ENCODE data around the gene DCBLD2. TPM values are rescaled to one million over a fixed set of nuclear protein-coding genes. Genes with fewer than 3 reads are reported as not detected.

DCBLD2 gene
- total RNA-seq, 1 experiment from 2014 or later: 265 TPM

DNA sequence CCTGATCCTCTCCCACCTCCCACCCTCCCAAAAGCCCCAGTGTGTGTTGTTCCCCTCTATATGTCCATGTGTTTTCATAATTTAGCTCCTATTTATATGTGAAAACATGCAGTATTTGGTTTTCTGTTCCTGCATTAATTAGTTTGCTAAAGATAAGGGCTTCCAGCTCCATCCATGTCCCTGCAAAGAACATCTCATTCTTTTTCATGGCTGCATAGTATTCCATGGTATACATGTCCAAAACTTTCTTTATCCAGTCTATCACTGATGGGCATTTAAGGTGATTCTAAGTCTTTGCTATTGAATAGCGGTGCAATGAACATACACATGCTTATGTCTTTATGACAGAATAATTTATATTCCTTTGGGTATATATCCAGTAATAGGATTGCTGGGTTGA is 53.4 kb downstream of the DCBLD2 start:
- H3K79me2 ChIP-seq (ENCODE audit: low read length): peaks cover 94% of the 10 kb centered on the region
- no peak overlapping the region for H3K27ac ChIP-seq (ENCODE audit: low read length)
- intact Hi-C loops (cut with micrococcal nuclease): no loop called here
- DNase-seq (no peak), ATAC-seq (no peak)
- H3K9me2 ChIP-seq (replicated peaks; ENCODE audit: low read length): no peaks in the 10 kb centered on the region
- no peak overlapping the region for H3K9ac ChIP-seq (ENCODE audit: low read length)
- no peaks in the 10 kb centered on the region for H3K9me3 ChIP-seq (ENCODE audit: low read length)
- ChIA-PET CTCF (no interaction called here), POLR2A (ENCODE audit: unreplicated experiment) (no interaction called here)
- H3K4me3 ChIP-seq (ENCODE audit: low read length): no peak overlapping the region
- no peaks in the 10 kb centered on the region for H3K27me3 ChIP-seq (ENCODE audit: low read length)
- peaks cover 6% of the 10 kb centered on the region for H3F3A ChIP-seq (ENCODE audit: low read length, unreplicated experiment)
- no peak overlapping the region for H2AFZ ChIP-seq (ENCODE audit: low read length)
- H4K20me1 ChIP-seq (ENCODE audit: low read length): peaks cover 16% of the 10 kb centered on the region
- no peak overlapping the region for H3K4me2 ChIP-seq (ENCODE audit: low read length)
- H3K36me3 ChIP-seq (ENCODE audit: low read depth, low read length): peaks cover 64% of the 10 kb centered on the region
- TF ChIP-seq EZH2phosphoT487 (IDR thresholded peaks at IDR 0.05; ENCODE audit: borderline replicate concordance, low read length) (no peak), EZH2 (IDR thresholded peaks at IDR 0.05; ENCODE audit: low read length, unreplicated experiment) (no peak)
- TF ChIP-seq, protein P1, sequence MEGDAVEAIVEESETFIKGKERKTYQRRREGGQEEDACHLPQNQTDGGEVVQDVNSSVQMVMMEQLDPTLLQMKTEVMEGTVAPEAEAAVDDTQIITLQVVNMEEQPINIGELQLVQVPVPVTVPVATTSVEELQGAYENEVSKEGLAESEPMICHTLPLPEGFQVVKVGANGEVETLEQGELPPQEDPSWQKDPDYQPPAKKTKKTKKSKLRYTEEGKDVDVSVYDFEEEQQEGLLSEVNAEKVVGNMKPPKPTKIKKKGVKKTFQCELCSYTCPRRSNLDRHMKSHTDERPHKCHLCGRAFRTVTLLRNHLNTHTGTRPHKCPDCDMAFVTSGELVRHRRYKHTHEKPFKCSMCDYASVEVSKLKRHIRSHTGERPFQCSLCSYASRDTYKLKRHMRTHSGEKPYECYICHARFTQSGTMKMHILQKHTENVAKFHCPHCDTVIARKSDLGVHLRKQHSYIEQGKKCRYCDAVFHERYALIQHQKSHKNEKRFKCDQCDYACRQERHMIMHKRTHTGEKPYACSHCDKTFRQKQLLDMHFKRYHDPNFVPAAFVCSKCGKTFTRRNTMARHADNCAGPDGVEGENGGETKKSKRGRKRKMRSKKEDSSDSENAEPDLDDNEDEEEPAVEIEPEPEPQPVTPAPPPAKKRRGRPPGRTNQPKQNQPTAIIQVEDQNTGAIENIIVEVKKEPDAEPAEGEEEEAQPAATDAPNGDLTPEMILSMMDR (conservative IDR thresholded peaks at IDR 0.05; ENCODE audit: low read depth, low read length): no peak
- peaks cover 9% of the 10 kb centered on the region; the same call in 1 of the 2 replicates for H3K4me1 ChIP-seq (ENCODE audit: insufficient read depth, low read length)
- TSS peak; percentile 21 for BruUV-seq (replicated peaks)

DNA sequence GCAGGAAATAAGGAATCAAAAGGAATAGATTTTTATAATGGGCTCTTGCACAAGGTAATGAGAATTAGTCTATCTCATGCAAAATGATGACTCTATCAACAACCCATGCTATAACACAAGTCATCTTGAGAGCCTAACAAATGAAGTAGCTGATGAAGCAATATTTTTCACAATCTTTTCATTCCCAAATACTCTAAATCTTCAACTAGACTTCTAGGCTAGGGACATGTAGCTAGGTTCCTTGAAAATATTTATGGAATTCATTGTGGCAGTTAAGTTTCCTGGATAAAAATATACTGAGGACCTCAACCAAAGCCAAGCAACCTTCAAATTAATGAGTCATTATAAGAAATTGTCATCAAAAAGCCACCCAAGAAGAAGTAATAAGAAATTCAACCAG is 55.4 kb downstream of the DCBLD2 start:
- peaks cover 6% of the 10 kb centered on the region for H3F3A ChIP-seq (ENCODE audit: low read length, unreplicated experiment)
- no peak overlapping the region for H3K27ac ChIP-seq (ENCODE audit: low read length)
- H3K4me1 ChIP-seq (ENCODE audit: insufficient read depth, low read length): peaks cover 6% of the 10 kb centered on the region; the same call in 1 of the 2 replicates
- H3K79me2 ChIP-seq (ENCODE audit: low read length): peaks cover 94% of the 10 kb centered on the region
- H3K4me3 ChIP-seq (ENCODE audit: low read length): no peak overlapping the region
- ATAC-seq: no peak
- H3K9ac ChIP-seq (ENCODE audit: low read length): no peak overlapping the region
- no peaks in the 10 kb centered on the region for H3K27me3 ChIP-seq (ENCODE audit: low read length)
- intact Hi-C loops (cut with micrococcal nuclease): no loop called here
- CTCF ChIA-PET: interaction anchor here (0.6 kb wide), 1 partner anchor 148 kb away, joined by 3 read pairs; no protein-coding TSS in a partner anchor
- no peaks in the 10 kb centered on the region for H3K9me3 ChIP-seq (ENCODE audit: low read length)
- DNase-seq: no peak
- peaks cover 17% of the 10 kb centered on the region for H4K20me1 ChIP-seq (ENCODE audit: low read length)
- no peak overlapping the region for H2AFZ ChIP-seq (ENCODE audit: low read length)
- TF ChIP-seq EZH2phosphoT487 (IDR thresholded peaks at IDR 0.05; ENCODE audit: borderline replicate concordance, low read length): no peak
- TF ChIP-seq EZH2 (IDR thresholded peaks at IDR 0.05; ENCODE audit: low read length, unreplicated experiment): no peak
- TF ChIP-seq, protein P1 (conservative IDR thresholded peaks at IDR 0.05; ENCODE audit: low read depth, low read length): no peak
- H3K36me3 ChIP-seq (ENCODE audit: low read depth, low read length): peaks cover 65% of the 10 kb centered on the region
- POLR2A ChIA-PET (ENCODE audit: unreplicated experiment): no interaction called here
- no TSS peak for BruUV-seq (replicated peaks)
- no peaks in the 10 kb centered on the region for H3K9me2 ChIP-seq (replicated peaks; ENCODE audit: low read length)
- no peak overlapping the region for H3K4me2 ChIP-seq (ENCODE audit: low read length)

DNA sequence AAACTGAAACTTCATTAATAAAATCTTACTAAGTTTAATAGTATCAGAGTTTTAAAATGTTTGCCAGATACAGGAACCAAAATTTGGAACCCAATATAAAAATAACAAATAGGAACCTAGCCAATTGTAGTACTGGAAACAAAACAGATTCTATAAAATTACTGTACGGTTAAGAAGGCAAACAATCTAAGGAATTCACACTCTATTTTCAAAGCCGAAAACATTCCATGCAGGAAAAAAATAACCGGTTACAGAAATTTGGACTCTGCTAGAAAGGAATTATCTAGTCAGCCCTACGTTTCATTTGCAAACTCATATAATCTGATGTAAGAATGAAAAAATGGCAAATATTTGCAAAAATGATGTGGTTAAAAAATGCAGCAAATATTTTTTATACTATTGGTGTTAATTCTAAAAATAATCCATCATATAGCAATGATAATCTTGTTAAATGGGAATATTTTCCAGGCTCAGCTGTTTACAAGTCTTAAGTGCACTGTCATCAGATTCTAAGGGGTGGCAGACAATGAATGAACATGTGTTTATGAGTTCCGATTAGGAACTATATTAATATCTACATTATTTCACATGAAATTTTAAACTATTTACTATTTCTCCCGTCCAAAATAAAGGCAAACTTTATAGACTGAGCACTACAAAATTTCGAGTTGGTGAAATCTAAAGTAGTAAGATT is 58.1 kb downstream of the DCBLD2 start:
- Histone ChIP-seq H3K27me3 (ENCODE audit: low read length) (no peaks in the 10 kb centered on the region), H3K27ac (ENCODE audit: low read length) (no peak overlapping the region), H3K9ac (ENCODE audit: low read length) (no peak overlapping the region), H3F3A (ENCODE audit: low read length, unreplicated experiment) (peaks cover 8% of the 10 kb centered on the region), H3K79me2 (ENCODE audit: low read length) (peaks cover 91% of the 10 kb centered on the region), H3K36me3 (ENCODE audit: low read depth, low read length) (peaks cover 68% of the 10 kb centered on the region), H4K20me1 (ENCODE audit: low read length) (peaks cover 4% of the 10 kb centered on the region; the same call in 1 of the 2 replicates), H3K9me2 (replicated peaks; ENCODE audit: low read length) (no peaks in the 10 kb centered on the region), H3K4me1 (ENCODE audit: insufficient read depth, low read length) (no peaks in the 10 kb centered on the region), H3K9me3 (ENCODE audit: low read length) (no peaks in the 10 kb centered on the region), H2AFZ (ENCODE audit: low read length) (no peak overlapping the region), H3K4me3 (ENCODE audit: low read length) (no peak overlapping the region), H3K4me2 (ENCODE audit: low read length) (no peak overlapping the region)
- CTCF ChIA-PET: no interaction called here
- no peak for ATAC-seq
- no peak for DNase-seq
- TF ChIP-seq, protein P1 (conservative IDR thresholded peaks at IDR 0.05; ENCODE audit: low read depth, low read length): no peak
- TF ChIP-seq EZH2 (IDR thresholded peaks at IDR 0.05; ENCODE audit: low read length, unreplicated experiment) (no peak), EZH2phosphoT487 (IDR thresholded peaks at IDR 0.05; ENCODE audit: borderline replicate concordance, low read length) (no peak)
- intact Hi-C loops (cut with micrococcal nuclease): no loop called here
- POLR2A ChIA-PET (ENCODE audit: unreplicated experiment): no interaction called here
- BruUV-seq (replicated peaks): no TSS peak
